ENCODE results near the gene ZNF771.
"Not testable (repeated sequence)": the region's sequence is repeated elsewhere in the genome, so short reads cannot be mapped to it uniquely, and the experiment has no call there.

Gene ZNF771

GRCh38 chr16:30445149-30445407 is 37.7 kb downstream of the ZNF771 start:
- Histone ChIP-seq H3K27me3 (ENCODE audit: insufficient read depth, low read length) (no peaks in the 10 kb centered on the region), H3K36me3 (ENCODE audit: insufficient read depth, low read depth, low read length) (peaks cover 6% of the 10 kb centered on the region; the same call in 1 of the 2 replicates), H3K9me3 (ENCODE audit: insufficient read depth, low read depth, low read length) (no peaks in the 10 kb centered on the region), H3K4me1 (ENCODE audit: insufficient read depth, low read length) (0 out of 2 replicates have a peak, but pooled peaks cover 3% of the 10 kb centered on the region), H3K27ac (ENCODE audit: low read length) (no peak overlapping the region), H3K9ac (ENCODE audit: low read depth, low read length) (peak overlapping the region; percentile 81; the same call in 1 of the 2 replicates), H3K4me3 (ENCODE audit: low read length) (peak overlapping the region; percentile 81)

GRCh38 chr16:30445408-30446202 is 38.2 kb downstream of the ZNF771 start, which contains the start of gene SEPHS2:
Gene SEPHS2 (minus strand): TSS chr16:30445874. CDS start chr16:30445727, 147 bp downstream.
- Histone ChIP-seq H3K9ac (ENCODE audit: low read depth, low read length) (peak within 1 kb of the TSS; percentile 81), H3K4me1 (ENCODE audit: insufficient read depth, low read length) (0 out of 2 replicates have a peak, but pooled peaks cover 3% of the 10 kb centered on the region), H3K27ac (ENCODE audit: low read length) (no peak within 1 kb of the TSS), H3K27me3 (ENCODE audit: insufficient read depth, low read length) (no peaks in the 10 kb centered on the region), H3K36me3 (ENCODE audit: insufficient read depth, low read depth, low read length) (peaks cover 6% of the 10 kb centered on the region; the same call in 1 of the 2 replicates), H3K9me3 (ENCODE audit: insufficient read depth, low read depth, low read length) (no peaks in the 10 kb centered on the region), H3K4me3 (ENCODE audit: low read length) (peak within 1 kb of the TSS; percentile 81)

GRCh38 chr16:30446203-30446595 is 38.8 kb downstream of the ZNF771 start:
- H3K27ac ChIP-seq (ENCODE audit: low read length), result no peak overlapping the region
- H3K27me3 ChIP-seq (ENCODE audit: insufficient read depth, low read length), result no peaks in the 10 kb centered on the region
- peak overlapping the region; percentile 81 for H3K4me3 ChIP-seq (ENCODE audit: low read length)
- H3K9me3 ChIP-seq (ENCODE audit: insufficient read depth, low read depth, low read length), result no peaks in the 10 kb centered on the region
- peak overlapping the region; percentile 81; the same call in 1 of the 2 replicates for H3K9ac ChIP-seq (ENCODE audit: low read depth, low read length)
- H3K4me1 ChIP-seq (ENCODE audit: insufficient read depth, low read length), result 0 out of 2 replicates have a peak, but pooled peaks cover 3% of the 10 kb centered on the region
- H3K36me3 ChIP-seq (ENCODE audit: insufficient read depth, low read depth, low read length), result peaks cover 6% of the 10 kb centered on the region; the same call in 1 of the 2 replicates

- Histone ChIP-seq H3K27me3 (ENCODE audit: insufficient read depth, low read length) (no peaks in the 10 kb centered on the region), H3K9me3 (ENCODE audit: insufficient read depth, low read depth, low read length) (no peaks in the 10 kb centered on the region), H3K4me1 (ENCODE audit: insufficient read depth, low read length) (0 out of 2 replicates have a peak, but pooled peaks cover 3% of the 10 kb centered on the region), H3K36me3 (ENCODE audit: insufficient read depth, low read depth, low read length) (peaks cover 6% of the 10 kb centered on the region; the same call in 1 of the 2 replicates), H3K4me3 (ENCODE audit: low read length) (no peak overlapping the region), H3K9ac (ENCODE audit: low read depth, low read length) (no peak overlapping the region), H3K27ac (ENCODE audit: low read length) (no peak overlapping the region)
Measured at GRCh38 chr16:30447512-30448226, 40.3 kb downstream of the ZNF771 start.

GRCh38 chr16:30449116-30449435 is 41.7 kb downstream of the ZNF771 start:
- H3K9ac ChIP-seq (ENCODE audit: low read depth, low read length), result no peak overlapping the region
- no peak overlapping the region for H3K4me3 ChIP-seq (ENCODE audit: low read length)
- peaks cover 4% of the 10 kb centered on the region; the same call in 1 of the 2 replicates for H3K36me3 ChIP-seq (ENCODE audit: insufficient read depth, low read depth, low read length)
- 0 out of 2 replicates have a peak, but pooled peaks cover under 1% of the 10 kb centered on the region for H3K4me1 ChIP-seq (ENCODE audit: insufficient read depth, low read length)
- H3K27ac ChIP-seq (ENCODE audit: low read length), result no peak overlapping the region
- no peaks in the 10 kb centered on the region for H3K9me3 ChIP-seq (ENCODE audit: insufficient read depth, low read depth, low read length)
- H3K27me3 ChIP-seq (ENCODE audit: insufficient read depth, low read length), result no peaks in the 10 kb centered on the region

GRCh38 chr16:30452709-30453580 is 45.5 kb downstream of the ZNF771 start:
- not testable (repeated sequence) for H3K9me3 ChIP-seq (ENCODE audit: insufficient read depth, low read depth, low read length); H3K9ac ChIP-seq (ENCODE audit: low read depth, low read length); H3K4me1 ChIP-seq (ENCODE audit: insufficient read depth, low read length); H3K4me3 ChIP-seq (ENCODE audit: low read length); H3K27me3 ChIP-seq (ENCODE audit: insufficient read depth, low read length); H3K27ac ChIP-seq (ENCODE audit: low read length); H3K36me3 ChIP-seq (ENCODE audit: insufficient read depth, low read depth, low read length)

- Histone ChIP-seq H3K9ac (ENCODE audit: low read depth, low read length) (no peak overlapping the region), H3K27me3 (ENCODE audit: insufficient read depth, low read length) (no peaks in the 10 kb centered on the region), H3K4me1 (ENCODE audit: insufficient read depth, low read length) (no peaks in the 10 kb centered on the region), H3K36me3 (ENCODE audit: insufficient read depth, low read depth, low read length) (no peaks in the 10 kb centered on the region), H3K4me3 (ENCODE audit: low read length) (no peak overlapping the region), H3K27ac (ENCODE audit: low read length) (no peak overlapping the region), H3K9me3 (ENCODE audit: insufficient read depth, low read depth, low read length) (no peaks in the 10 kb centered on the region)
Measured at GRCh38 chr16:30456302-30456701, 48.9 kb downstream of the ZNF771 start.

- no peak overlapping the region for H3K27ac ChIP-seq (ENCODE audit: low read length)
Measured at GRCh38 chr16:30457256-30457655, 49.9 kb downstream of the ZNF771 start.

GRCh38 chr16:30457743-30458560 is 50.5 kb downstream of the ZNF771 start:
- Histone ChIP-seq H3K27me3 (ENCODE audit: insufficient read depth, low read length) (no peaks in the 10 kb centered on the region), H3K4me3 (ENCODE audit: low read length) (no peak overlapping the region), H3K36me3 (ENCODE audit: insufficient read depth, low read depth, low read length) (no peaks in the 10 kb centered on the region), H3K9me3 (ENCODE audit: insufficient read depth, low read depth, low read length) (no peaks in the 10 kb centered on the region), H3K9ac (ENCODE audit: low read depth, low read length) (no peak overlapping the region), H3K4me1 (ENCODE audit: insufficient read depth, low read length) (no peaks in the 10 kb centered on the region), H3K27ac (ENCODE audit: low read length) (no peak overlapping the region)

More at GRCh38 chr16:30457256-30457655, 49.9 kb downstream of the ZNF771 start:
- Histone ChIP-seq H3K36me3 (ENCODE audit: insufficient read depth, low read depth, low read length) (no peaks in the 10 kb centered on the region), H3K9ac (ENCODE audit: low read depth, low read length) (no peak overlapping the region), H3K27me3 (ENCODE audit: insufficient read depth, low read length) (no peaks in the 10 kb centered on the region), H3K4me3 (ENCODE audit: low read length) (no peak overlapping the region), H3K9me3 (ENCODE audit: insufficient read depth, low read depth, low read length) (no peaks in the 10 kb centered on the region), H3K4me1 (ENCODE audit: insufficient read depth, low read length) (no peaks in the 10 kb centered on the region)

- no peaks in the 10 kb centered on the region for H3K9me3 ChIP-seq (ENCODE audit: insufficient read depth, low read depth, low read length)
- no peak overlapping the region for H3K9ac ChIP-seq (ENCODE audit: low read depth, low read length)
- H3K36me3 ChIP-seq (ENCODE audit: insufficient read depth, low read depth, low read length), result no peaks in the 10 kb centered on the region
- no peak overlapping the region for H3K27ac ChIP-seq (ENCODE audit: low read length)
- no peak overlapping the region for H3K4me3 ChIP-seq (ENCODE audit: low read length)
- no peaks in the 10 kb centered on the region for H3K4me1 ChIP-seq (ENCODE audit: insufficient read depth, low read length)
- no peaks in the 10 kb centered on the region for H3K27me3 ChIP-seq (ENCODE audit: insufficient read depth, low read length)
Measured at GRCh38 chr16:30458561-30459394, 51.4 kb downstream of the ZNF771 start.
